Stimulated activated CD8-positive, alpha-beta memory T cell treated with anti-CD3 and anti-CD28 coated beads, Interleukin-15, amount 100 ng/mL, for 48 hours (primary cell): Measurements from ENCODE around the gene DPPA2.
"Not testable (repeated sequence)": the region's sequence is repeated elsewhere in the genome, so short reads cannot be mapped to it uniquely, and the experiment has no call there.

Experiments used
- DNase-seq, 2 donors: peaks; one replicate each; pipeline ENCODE4 v3.0.0-alpha.2; 2020; ENCODE audit warnings: low read depth in 2 of 2

Gene DPPA2, protein sequence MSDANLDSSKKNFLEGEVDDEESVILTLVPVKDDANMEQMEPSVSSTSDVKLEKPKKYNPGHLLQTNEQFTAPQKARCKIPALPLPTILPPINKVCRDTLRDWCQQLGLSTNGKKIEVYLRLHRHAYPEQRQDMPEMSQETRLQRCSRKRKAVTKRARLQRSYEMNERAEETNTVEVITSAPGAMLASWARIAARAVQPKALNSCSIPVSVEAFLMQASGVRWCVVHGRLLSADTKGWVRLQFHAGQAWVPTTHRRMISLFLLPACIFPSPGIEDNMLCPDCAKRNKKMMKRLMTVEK

DNA sequence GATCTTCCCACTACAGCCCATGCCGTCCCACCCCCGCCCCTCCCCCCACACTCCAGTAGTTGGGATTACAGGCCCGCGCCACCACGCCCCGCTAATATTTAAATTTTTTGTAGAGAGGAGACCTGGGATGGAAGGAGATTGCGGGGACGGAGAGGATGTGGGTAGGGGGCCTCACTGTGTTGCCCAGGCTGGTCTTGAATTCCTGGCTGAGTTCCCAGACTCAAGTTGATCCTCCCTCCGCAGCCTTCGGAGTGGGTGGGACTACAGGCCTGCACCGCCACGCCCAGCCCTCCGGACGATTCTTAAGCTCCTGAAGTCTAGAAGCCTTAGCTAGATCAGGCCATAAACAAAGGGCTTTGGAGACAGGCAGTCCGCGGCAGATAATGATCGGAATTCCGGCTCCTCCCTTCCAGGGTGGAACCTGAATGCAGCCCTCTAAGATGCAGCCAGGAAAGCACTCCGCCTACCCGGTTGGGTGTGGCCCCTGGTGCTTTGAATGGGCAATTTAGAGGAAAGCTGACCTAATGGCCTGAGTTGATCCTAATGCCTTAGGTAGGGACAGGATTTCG, at the start of gene DPPA2:
TSS of gene DPPA2 (minus strand) at position 356 of the 569 bp plus-strand sequence. CDS start 1,975 bp downstream, outside the sequence.
- DNase-seq = no peak

DNA sequence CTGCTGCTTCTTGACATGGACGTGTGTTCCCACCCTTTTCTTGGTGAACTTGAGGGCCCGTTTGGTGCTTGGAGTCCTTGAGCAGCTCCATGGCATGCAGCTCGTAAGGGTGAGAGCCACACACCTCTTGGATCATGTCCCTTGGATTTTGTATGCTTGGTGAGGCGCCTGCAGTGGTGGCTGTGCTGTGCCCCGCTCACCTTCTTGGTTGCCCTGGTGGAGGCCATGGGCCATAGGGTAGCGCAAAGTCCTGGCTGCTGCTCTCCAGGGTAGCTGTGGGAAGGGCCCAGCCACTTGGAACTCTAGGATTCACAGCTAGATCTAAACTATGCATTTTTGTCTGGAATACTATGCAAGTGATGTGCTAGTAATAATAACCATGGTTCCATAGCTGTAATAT, 47.8 kb upstream of the DPPA2 start:
- DNase-seq = no peak

DNA sequence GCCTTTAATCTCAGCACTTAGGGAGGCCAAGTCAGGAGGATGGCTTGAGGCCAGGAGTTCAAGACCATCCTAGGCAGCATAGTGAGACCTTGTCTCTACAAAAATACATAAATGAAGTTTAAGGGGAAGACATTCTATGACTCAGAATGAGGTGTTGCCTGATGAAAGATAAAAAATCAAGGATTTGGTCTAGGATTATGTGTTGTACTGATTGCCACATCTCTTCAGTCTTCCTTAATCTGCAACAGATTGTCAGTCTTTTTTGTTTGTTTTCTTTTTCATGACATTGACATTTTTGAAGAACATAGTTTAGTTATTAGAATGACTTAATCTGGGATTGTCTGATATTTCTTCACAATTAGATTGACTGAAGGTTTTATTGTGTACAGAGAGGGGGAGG, 47.3 kb upstream of the DPPA2 start:
- no peak for DNase-seq

DNA sequence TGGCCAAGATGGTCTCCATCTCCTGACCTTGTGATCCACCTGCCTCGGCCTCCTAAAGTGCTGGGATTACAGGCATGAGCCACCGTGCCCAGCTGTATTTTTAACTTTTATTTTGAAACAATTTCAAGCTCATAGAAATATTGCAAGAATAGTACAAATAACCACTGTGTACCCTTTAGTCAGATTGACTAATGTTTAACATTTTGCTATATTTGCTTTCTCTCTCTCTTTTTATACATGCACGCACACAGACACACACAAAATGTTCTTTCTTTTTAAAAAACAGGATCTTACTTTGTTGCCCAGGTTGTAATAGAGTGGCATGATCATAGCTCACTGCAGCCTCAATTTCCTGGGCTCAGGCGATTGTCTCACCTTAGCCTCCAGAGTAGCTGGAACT, 46.5 kb upstream of the DPPA2 start:
- DNase-seq = no peak

DNA sequence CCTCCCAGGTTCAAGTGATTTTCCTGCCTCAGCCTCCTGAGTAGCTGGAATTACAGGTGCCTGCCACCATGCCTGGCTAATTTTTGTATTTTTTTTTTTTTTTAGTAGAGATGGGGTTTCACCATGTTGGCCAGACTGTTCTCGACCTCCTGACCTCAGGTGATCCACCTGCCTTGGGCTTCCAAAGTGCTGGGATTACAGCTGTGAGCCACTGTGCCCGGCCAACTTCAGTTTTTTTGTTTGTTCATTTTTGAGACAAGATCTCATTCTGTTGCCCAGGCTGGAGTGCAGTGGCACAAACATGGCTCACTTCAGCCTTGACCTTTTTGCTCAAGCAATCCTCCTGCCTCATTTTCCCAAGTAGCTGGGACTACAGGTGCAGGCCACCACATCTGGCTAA, 42.5 kb upstream of the DPPA2 start:
- DNase-seq = not testable (repeated sequence)

DNA sequence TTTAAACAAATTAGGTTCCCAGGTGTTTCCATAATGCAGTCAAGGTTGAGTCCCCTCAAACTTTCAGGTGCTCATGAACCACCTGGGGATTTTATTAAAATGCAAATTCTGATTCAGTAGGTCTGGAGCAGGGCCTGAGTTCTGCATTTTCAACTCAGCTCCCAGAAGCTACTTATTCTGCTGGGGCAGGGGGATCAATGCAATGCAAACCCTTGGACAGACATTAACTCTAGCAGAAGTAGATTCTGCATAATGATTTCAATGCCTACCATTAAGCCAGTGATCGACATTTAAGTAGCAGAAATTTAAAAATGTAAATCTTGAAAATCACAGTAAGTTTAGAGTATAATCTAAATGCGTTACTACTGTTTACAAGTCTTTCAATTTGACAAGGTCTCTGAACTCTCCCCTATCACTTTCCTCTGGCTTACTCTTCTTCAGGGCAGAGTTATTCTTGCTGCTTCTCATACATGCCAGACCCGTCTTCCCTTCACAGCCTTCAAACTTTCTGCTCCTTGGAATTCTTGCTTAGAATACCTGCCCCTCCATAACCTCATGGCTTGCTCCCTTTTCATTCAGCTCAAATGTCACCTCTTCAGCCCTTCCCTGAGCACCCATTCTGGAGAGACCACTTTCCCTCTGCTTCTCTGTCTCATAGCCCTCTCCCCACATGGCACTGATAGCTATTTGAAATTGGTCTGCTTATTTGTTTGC, 40.3 kb upstream of the DPPA2 start:
- no peak for DNase-seq

DNA sequence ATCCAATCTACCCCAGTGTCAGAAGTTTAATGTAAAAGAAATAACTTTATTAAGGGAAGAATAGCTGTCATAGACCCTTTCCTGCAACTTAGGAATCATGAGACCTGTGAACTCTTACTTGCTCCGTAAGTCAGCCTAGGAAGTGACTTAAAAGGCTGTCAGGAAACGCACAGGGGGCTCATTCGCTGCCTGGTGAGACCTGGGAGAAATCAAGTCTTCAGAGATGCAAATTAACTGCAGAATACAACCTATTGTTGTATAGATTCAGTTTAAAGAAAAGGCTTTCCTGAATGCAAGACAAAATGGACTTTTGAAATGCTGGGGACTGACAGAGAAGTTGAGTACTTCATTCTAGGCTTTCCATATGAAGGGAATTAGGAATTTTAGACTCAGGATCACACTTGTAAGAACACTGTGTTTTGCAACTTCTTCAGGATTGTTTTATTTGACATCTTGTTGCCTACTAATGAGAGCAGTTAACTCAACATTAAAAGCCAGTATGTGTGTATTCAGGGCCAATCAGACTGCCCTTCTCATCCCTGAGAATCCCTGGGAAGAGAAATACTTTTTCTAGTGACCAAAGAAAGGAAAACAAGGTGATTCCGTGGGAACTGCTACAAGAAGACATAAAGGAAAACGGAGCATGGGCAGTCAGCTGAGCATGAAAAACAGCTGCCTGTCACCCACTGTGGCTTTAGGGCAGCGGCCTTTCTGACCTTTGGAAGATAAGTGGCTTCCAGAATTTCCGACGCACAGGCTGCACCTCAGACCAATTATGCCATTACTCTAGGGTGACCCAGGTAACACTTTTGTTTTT, 39.5 kb upstream of the DPPA2 start:
- DNase-seq = no peak

DNA sequence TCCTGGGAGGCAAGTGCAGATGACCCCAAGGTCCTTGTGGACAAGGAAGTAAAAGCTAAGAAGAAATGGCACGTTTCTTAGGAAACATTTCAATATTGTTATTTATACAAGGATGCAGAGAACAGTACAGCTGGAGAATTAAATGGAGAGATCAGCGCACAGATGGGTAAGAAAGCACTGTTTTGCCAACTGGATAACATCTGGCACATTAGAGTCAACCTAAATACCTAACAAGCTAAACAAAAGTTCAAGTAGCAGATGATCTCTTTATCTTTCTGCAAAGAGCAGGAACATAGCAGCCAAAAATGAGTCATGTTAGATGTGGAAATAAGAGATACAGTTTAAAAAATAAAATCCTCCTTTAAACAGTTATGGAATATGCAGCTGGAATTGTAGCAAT, 36.7 kb upstream of the DPPA2 start:
- DNase-seq = no peak

DNA sequence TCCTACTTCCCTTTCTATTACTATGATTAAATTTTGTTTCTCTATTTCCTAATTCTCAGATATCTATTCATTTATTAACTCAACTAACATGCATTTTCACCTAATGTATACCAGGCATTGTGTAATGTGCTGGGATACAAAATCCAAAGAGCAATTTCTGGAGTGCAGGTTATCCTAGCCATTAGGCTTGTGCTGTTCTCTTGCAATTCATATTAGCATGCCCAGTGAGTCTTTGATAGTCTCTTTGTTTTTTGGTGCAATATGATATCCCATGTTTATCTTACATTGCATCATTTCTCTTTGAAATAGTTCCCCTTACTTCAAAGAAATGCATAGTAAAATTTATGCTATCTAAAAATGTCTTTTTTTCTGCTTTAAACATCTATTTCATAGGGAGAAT, 34.9 kb upstream of the DPPA2 start:
- DNase-seq = no peak

DNA sequence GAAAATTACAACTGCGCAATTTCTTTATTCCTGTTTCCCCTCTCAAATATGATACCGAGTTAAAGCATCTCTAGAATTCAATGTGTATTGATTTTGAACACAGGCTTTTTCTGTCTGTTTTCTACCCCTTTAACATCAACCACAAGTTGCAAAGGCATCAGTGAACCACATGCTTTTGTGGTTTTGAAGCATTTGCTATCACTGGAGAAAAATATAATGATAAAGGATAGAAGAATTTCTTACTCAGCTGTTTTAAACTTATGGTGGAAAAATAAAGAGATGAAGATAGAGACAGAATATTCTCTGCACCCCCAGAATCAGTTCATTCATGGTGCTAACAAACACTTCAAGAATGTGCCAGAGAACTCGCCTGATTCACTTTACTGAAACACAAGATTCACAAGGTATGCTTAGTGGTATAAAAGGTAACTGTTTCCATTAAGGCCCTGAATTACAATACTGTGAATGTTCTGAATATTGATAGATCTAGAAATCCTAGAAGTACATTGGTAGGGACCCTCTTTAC, 30.5 kb upstream of the DPPA2 start:
- no peak for DNase-seq

DNA sequence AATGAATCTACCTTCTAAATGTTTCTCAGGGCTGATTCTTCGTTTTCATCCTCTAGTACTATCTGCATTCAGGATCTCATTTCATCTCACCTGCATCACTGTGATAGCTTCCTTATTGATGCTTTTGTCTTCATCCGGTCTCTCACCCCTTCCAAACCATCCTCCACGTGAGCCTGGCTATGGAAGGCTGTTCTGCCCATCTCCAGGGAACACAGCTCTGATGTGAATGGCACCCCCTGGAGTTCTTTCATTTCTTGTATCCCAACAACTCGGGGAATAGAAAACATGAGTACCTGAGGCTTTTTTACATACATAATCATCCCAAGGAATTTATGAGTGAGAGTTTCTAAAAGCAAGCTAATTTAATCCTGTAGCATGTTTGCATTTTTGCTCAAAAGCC, 29.8 kb upstream of the DPPA2 start:
- DNase-seq = no peak

DNA sequence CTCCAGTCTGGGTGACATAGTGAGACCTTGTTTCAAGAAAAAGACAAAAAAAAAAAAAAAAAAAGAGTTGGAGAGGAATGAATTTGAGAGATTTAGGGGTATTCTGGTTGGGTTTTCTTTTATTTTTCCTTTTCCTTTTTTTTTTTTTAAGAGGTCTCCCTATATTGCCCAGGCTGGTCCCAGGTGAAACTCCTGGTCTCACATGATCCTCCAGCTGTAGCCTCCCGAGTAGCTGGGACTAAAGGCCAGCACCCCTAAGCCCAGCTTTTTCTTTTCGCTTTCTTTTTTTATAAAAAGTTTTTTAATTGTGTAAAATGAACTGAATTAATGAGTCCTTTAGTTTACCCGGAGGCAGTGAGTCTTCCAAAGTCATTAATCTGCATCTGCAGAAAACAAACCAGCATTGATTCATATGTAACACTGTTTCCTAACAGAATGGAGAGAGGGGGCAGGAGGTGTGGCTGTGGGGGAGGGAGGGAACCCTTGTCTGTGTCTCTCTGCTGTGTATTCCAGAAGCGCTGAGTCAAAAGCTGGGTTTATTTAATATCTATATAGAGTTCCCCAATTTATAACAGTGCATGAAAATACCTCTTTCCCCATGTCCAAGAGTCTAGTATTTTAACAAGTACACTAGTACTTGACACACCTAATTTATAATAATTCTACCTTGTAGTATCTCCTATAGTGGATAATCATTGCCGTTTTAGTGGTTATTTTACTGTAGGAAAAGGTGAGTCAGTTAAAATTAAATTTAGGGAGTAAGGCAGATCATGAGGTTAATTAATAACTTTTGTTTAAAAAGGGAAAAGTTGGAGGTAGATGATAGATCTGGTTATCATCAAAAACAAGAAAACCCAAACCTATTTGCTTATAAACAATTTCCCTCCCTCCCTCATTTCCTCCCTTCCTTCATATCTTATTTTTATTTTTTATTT, 23.7 kb upstream of the DPPA2 start:
- DNase-seq = no peak

DNA sequence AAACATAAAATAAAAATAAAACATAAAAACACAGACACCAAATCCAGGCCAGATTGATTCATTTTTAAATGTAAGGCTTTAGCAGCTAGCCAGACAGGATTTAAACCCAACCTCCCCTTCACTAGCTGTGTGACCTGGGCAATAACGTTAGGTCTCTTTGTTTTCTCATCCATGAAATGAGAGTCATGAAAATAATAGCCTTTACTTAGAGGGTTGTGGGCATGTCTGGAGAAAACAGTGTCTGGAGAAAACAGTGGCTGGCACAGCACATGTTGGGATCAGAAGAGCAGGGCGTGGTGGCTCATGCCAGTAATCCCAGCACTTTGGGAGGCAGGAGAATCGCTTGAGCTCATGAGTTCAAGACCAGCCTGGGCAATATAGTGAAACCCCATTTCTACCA, 22.9 kb upstream of the DPPA2 start:
- no peak for DNase-seq

DNA sequence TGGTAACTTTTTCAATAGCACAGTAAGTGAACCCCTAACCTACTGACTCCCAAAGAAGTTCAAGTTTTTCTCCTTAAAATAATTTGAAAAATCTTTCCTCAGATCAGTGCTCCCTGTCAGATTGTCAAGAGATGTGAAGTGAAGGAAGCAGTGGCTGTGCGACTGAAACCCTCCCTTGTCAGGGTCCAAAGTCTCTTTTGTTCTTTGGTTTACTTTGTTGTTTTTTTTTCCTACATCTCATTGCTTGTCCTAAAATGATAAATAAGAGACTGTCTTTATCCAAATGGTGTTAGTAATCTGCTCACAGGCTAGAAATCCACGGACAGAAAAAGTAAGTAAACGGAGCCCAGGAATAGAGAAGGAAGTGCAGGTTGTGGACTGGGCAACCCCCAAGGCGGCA, 22.0 kb upstream of the DPPA2 start:
- no peak for DNase-seq

DNA sequence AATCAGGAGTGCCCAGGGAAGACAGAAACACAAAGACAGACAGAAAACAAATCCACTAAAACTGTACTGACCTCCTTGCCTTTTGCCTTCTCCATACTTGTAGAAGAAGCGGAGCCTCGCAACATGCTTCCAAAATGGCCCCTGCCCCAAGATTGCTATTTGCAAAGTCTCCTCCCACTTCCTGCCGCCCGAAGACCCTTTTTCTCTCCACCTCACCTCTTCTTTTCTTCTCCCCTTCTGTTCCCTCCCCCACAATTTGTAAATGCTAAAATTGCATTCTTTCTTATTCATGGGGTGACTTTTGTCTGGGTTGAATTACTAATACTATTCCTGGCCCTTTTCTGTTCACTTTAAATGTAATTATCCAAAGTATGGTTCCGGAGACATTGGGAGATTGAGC, 21.1 kb upstream of the DPPA2 start, which contains the start of gene DPPA4:
TSS of gene DPPA4 (minus strand) at position 154 of the 400 bp plus-strand sequence. CDS start at position 125, 29 bp downstream.
- no peak for DNase-seq

DNA sequence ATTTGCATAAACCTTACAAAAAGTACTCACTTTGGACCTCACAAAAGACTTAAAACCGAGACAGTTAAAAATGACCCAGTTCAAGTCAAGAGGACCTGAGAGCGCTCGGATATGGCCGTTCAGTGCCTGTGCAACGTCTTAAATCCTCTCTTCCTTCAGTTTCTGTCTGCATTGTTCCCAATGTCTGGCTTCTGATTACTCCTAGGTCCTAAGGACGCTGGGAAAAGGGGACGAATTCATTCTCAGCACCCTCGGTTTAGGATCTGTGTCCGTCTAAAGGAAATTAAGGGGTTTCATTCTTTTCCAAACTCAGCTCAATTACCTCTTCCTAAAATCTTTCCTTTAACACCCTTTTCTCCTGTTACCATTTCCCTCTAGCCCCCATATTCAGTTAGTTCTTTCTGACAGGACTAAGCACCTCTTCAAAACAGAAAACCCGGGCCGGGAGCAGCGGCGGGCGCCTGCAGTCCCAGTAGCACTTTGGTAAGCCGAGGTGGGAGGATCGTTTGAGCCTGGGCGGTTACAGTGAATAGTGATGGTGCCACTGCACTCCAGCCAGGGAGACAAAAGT, 20.1 kb upstream of the DPPA2 start:
- DNase-seq = peak in 1 of 2 donors; percentile 8

DNA sequence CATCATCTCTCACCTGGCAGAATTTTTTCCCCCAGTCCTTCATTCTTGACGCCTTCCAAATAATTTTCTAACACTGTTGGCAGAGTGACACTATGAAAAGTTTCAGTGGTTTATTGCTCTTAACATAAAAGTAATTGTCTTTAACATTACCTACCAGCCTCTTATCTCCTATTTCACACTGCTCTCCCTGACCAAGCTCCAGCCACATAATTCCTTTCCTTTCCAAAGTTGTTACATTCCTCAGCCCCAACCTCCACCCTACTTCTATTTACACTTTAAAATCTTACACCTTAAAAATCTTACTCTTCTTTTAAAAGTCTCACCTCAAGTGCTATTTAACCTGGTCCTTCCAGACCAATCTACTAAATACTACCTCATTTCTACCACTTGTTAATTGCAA, 18.3 kb upstream of the DPPA2 start:
- no peak for DNase-seq

DNA sequence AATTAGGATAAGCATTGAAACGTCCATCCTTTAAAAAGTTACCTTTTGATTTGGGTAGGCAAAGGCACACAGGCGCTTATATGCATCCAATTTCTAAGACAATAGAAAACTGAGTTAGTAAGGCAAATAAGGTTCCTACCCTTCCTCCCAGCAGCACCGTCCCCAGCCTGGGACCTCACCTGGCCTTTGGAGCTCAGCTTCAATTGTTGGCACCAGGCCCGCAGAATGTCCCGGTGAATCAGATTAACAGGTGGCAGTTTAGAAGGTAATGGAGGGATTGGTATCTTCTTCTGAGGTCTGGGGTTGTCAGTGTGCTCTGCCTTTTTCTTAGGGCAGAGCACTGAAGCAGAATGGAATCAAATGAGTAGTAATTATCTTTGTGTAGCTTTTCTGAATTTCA, 15.4 kb upstream of the DPPA2 start:
- DNase-seq = no peak

DNA sequence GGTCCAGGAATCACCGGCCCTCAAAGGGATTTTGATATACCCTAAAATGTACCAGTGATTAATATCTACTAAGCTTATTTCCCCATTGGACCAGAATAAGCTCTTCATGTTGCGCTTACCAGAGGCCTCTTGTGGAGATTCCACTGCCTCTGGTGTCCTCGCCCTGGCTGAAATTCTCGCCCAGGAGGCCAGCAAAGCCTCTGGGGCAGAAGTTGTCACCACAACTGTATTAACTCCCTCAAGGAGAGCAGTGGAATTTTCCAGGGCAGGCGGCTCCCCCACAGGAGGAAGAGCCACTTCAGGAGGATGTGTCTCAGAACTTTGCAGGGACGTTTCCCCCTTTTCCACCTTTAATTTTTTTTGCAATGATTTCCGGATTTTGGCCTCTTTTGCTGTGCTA, 14.1 kb upstream of the DPPA2 start:
- DNase-seq = no peak

DNA sequence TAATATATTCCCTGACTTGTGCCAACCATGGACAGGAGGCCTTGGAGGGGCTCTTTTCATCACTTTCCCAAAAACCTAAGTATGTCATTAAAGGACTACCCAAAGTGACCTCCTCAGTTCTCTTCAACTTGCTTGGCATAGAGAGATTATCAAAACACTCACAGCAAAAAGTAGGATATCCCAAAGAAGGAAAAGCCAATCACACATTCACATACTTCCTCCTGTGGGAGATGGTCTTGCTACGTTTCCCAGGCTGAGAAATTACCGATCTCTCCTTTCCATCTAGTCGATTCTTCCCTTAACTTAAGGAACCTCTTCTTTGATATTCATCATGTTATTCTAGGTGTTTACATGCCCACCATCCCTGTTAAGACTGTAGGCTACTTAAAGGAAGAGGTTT, 11.9 kb upstream of the DPPA2 start:
- DNase-seq = no peak

DNA sequence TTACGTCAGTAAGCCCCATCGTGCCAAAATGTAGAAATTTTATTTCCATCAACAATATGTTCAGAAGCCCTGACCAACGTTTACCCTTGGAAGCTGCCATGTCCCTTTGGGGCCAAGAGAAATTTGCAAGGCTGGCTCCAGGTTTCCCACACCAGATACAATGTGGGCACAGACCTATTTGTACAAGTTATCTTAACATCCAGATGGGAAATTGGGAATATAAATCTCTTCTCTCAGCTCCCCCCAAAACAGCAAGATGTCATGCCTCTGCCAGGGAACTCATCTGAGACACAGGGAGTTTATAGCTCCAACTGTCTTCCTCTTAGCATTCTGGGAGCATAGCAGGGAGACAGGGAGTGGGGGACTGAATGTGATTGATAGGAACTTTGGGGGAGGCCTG, 9.3 kb upstream of the DPPA2 start:
- no peak for DNase-seq
